ENCODE results near the gene ABHD12. TPM values are rescaled to one million over a fixed set of nuclear protein-coding genes. Genes with fewer than 3 reads are reported as not detected.

Gene ABHD12
- total and polyA plus RNA-seq, 2 donors (not counting 1 experiment from before 2014, with no cell fraction given), result 9.6 to 28.3 TPM

DNA sequence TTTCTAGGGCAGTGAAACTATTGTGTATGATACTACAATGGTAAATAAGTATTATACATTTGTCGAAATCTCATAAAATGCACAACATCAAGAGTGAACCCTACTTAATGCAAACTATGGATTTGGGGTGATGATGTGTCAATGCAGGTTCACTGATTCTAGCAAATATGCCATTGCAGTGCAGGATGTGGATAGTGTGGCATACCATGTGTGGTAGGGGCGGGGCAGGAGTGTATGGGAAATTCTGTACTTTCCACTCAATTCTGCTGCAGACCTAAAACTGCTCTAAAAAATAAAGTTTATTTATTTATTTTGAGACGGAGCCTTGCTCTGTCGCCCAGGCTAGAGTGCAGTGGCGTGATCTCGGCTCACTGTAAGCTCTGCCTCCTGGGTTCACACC is 44.3 kb downstream of the ABHD12 start:
- ChIA-PET CTCF (interaction anchor here (1.2 kb wide), 1 partner anchor 38 kb away, joined by 3 read pairs; no protein-coding TSS in a partner anchor), POLR2A (no interaction called here)
- intact Hi-C loops (cut with micrococcal nuclease), result no loop called here
- no peak overlapping the region for H3K27ac Mint-ChIP-seq
- Histone ChIP-seq H3K4me2 (replicated peaks; ENCODE audit: low read depth, low read length, poor library complexity, severe bottlenecking) (no peak overlapping the region), H3K9me3 (ENCODE audit: control extremely low read depth in 1 of 3, control insufficient read depth in 2 of 3, insufficient read depth in 1 of 3, low read length in 2 of 3) (no peaks in the 10 kb centered on the region), H3K4me1 (ENCODE audit: control insufficient read depth in 2 of 2, insufficient read depth in 2 of 2, low read length in 2 of 2) (no peaks in the 10 kb centered on the region), H3K4me3 (ENCODE audit: control extremely low read depth in 1 of 5, extremely low read depth in 1 of 5, insufficient read depth in 1 of 5, low read depth in 2 of 5, low read length in 4 of 5) (no peak overlapping the region), H3K36me3 (replicated peaks in 1 of 2; ENCODE audit: control extremely low read depth in 1 of 2, control insufficient read depth in 1 of 2, extremely low read depth in 1 of 2, insufficient read depth in 2 of 2, low read length in 1 of 2) (no peaks in the 10 kb centered on the region), H2AFZ (ENCODE audit: insufficient read depth, low read depth, low read length, poor library complexity, severe bottlenecking) (no peak overlapping the region), H4K20me1 (ENCODE audit: control insufficient read depth, insufficient read depth, low read length, poor library complexity, severe bottlenecking) (no peaks in the 10 kb centered on the region), H3K79me2 (ENCODE audit: control insufficient read depth, insufficient read depth, low read length) (peaks cover 31% of the 10 kb centered on the region), H3K9ac (ENCODE audit: low read length) (no peak overlapping the region), H3K27ac (ENCODE audit: low read length in 2 of 2) (no peak overlapping the region), H3K27me3 (replicated peaks in 1 of 4; ENCODE audit: control extremely low read depth in 1 of 4, control insufficient read depth in 3 of 4, insufficient read depth in 4 of 4, low read length in 3 of 4) (no peaks in the 10 kb centered on the region)
- ATAC-seq (ENCODE audit: low read depth), result no peak
- no peak overlapping the region for H3K4me3 Mint-ChIP-seq
- H3K27me3 Mint-ChIP-seq, result no peaks in the 10 kb centered on the region
- no peak for DNase-seq
- H3K4me1 Mint-ChIP-seq, result peaks cover 18% of the 10 kb centered on the region
- H3K9me3 Mint-ChIP-seq (ENCODE audit: insufficient read depth), result no peaks in the 10 kb centered on the region
- TF ChIP-seq EZH2 (IDR thresholded peaks at IDR 0.05; ENCODE audit: borderline replicate concordance, insufficient read depth, low read depth, low read length, poor library complexity, severe bottlenecking), result no peak
- TF ChIP-seq, protein P1, sequence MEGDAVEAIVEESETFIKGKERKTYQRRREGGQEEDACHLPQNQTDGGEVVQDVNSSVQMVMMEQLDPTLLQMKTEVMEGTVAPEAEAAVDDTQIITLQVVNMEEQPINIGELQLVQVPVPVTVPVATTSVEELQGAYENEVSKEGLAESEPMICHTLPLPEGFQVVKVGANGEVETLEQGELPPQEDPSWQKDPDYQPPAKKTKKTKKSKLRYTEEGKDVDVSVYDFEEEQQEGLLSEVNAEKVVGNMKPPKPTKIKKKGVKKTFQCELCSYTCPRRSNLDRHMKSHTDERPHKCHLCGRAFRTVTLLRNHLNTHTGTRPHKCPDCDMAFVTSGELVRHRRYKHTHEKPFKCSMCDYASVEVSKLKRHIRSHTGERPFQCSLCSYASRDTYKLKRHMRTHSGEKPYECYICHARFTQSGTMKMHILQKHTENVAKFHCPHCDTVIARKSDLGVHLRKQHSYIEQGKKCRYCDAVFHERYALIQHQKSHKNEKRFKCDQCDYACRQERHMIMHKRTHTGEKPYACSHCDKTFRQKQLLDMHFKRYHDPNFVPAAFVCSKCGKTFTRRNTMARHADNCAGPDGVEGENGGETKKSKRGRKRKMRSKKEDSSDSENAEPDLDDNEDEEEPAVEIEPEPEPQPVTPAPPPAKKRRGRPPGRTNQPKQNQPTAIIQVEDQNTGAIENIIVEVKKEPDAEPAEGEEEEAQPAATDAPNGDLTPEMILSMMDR (IDR thresholded peaks at IDR 0.05), result no peak
- no CpG with 5 or more reads among the region's 6 CpGs for WGBS (ENCODE audit: insufficient coverage)

DNA sequence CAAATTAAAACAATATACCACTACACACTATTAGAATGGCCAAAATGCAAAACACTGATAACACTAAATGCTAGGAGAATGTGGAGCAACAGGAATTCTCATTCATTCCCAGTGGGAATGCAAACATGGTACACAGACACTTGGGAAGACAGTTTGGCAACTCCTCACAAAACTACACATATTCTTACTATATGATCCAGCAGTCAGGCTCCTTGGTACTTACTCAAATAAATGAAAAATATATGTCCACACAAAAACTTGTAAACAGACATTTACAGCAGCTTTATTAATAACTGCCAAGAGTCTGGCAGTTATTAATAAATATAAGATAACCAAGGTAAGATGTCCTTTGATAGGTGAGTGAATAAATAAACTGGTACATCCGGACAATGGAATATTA is 44.9 kb downstream of the ABHD12 start:
- Histone ChIP-seq H3K79me2 (ENCODE audit: control insufficient read depth, insufficient read depth, low read length) (peaks cover 37% of the 10 kb centered on the region), H3K4me2 (replicated peaks; ENCODE audit: low read depth, low read length, poor library complexity, severe bottlenecking) (no peak overlapping the region), H3K27ac (ENCODE audit: low read length in 2 of 2) (no peak overlapping the region), H3K36me3 (replicated peaks in 1 of 2; ENCODE audit: control extremely low read depth in 1 of 2, control insufficient read depth in 1 of 2, extremely low read depth in 1 of 2, insufficient read depth in 2 of 2, low read length in 1 of 2) (no peaks in the 10 kb centered on the region), H3K4me1 (ENCODE audit: control insufficient read depth in 2 of 2, insufficient read depth in 2 of 2, low read length in 2 of 2) (no peaks in the 10 kb centered on the region), H2AFZ (ENCODE audit: insufficient read depth, low read depth, low read length, poor library complexity, severe bottlenecking) (no peak overlapping the region), H3K9me3 (ENCODE audit: control extremely low read depth in 1 of 3, control insufficient read depth in 2 of 3, insufficient read depth in 1 of 3, low read length in 2 of 3) (no peaks in the 10 kb centered on the region), H3K9ac (ENCODE audit: low read length) (no peak overlapping the region), H3K4me3 (ENCODE audit: control extremely low read depth in 1 of 5, extremely low read depth in 1 of 5, insufficient read depth in 1 of 5, low read depth in 2 of 5, low read length in 4 of 5) (no peak overlapping the region), H3K27me3 (replicated peaks in 1 of 4; ENCODE audit: control extremely low read depth in 1 of 4, control insufficient read depth in 3 of 4, insufficient read depth in 4 of 4, low read length in 3 of 4) (no peaks in the 10 kb centered on the region), H4K20me1 (ENCODE audit: control insufficient read depth, insufficient read depth, low read length, poor library complexity, severe bottlenecking) (no peaks in the 10 kb centered on the region)
- no peaks in the 10 kb centered on the region for H3K27me3 Mint-ChIP-seq
- ATAC-seq (ENCODE audit: low read depth), result no peak
- POLR2A ChIA-PET, result no interaction called here
- intact Hi-C loops (cut with micrococcal nuclease), result no loop called here
- no CpG with 5 or more reads among the region's 1 CpG for WGBS (ENCODE audit: insufficient coverage)
- H3K27ac Mint-ChIP-seq, result no peak overlapping the region
- TF ChIP-seq EZH2 (IDR thresholded peaks at IDR 0.05; ENCODE audit: borderline replicate concordance, insufficient read depth, low read depth, low read length, poor library complexity, severe bottlenecking), result no peak
- TF ChIP-seq, protein P1 (IDR thresholded peaks at IDR 0.05), result no peak
- no peak for DNase-seq
- CTCF ChIA-PET, result interaction anchor here (1.2 kb wide), 1 partner anchor 38 kb away, joined by 3 read pairs; no protein-coding TSS in a partner anchor
- no peak overlapping the region for H3K4me3 Mint-ChIP-seq
- peaks cover 18% of the 10 kb centered on the region for H3K4me1 Mint-ChIP-seq
- no peaks in the 10 kb centered on the region for H3K9me3 Mint-ChIP-seq (ENCODE audit: insufficient read depth)
